ENCODE results near the gene OR52E1.
A peak's percentile ranks its signal among the peaks of the same experiment; 100 is the strongest.
"Not testable (repeated sequence)": the region's sequence is repeated elsewhere in the genome, so short reads cannot be mapped to it uniquely, and the experiment has no call there.

The OR52E1 gene

GRCh38 chr11:5069272-5069671, at the start of gene OR52E1:
OR52E1 (plus strand) TSS chr11:5069572.
- FAIRE-seq (no peak), DNase-seq (ENCODE audit: insufficient read length, low spot score) (no peak)
- TF ChIP-seq POLR2A (IDR thresholded peaks at IDR 0.05; ENCODE audit: low read depth, low read length): no peak

DNA sequence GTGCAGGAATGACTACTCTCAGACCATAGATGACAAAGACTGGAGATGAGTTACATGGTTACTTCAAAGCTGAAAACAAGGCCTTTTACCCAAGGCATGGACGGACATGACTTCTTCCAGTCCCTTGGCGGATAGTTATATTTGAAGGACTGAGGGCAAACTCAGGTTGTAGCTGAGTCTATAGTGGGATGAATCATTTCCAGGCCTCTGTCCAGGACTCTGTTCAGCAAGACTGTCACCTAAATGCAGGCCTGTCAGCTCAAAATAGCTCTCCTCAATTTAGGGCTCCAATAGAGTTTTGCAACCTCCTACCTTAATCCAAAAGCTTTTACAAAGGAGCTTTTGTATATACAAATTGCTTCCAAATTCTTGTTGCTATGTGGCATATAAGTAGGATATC, 47.4 kb upstream of the OR52E1 start:
- TF ChIP-seq POLR2A (IDR thresholded peaks at IDR 0.05; ENCODE audit: low read depth, low read length): no peak
- no peak for FAIRE-seq
- DNase-seq (ENCODE audit: insufficient read length, low spot score): no peak

DNA sequence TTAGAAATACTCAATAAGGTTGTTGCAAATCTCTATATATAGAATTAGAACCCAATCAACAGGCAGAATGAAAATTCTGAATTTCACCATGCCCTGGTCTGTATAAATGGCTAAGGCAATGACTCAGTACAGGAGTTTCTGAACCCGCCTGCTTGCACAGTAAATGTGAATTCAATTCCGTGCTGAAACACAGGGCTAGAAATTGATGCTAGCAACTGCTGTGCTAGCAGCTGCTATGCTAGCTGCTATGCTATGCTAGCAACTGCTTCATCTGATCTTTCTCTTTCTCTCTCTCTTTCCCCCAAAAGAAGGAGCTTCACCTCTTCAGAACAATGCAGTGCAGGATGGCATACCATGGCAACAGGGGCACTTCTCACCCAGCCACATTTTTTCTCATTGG, 32.7 kb upstream of the OR52E1 start:
- no peak for DNase-seq (ENCODE audit: insufficient read length, low spot score)

GRCh38 chr11:5037926-5038325, 31.4 kb upstream of the OR52E1 start:
- FAIRE-seq (no peak), DNase-seq (ENCODE audit: insufficient read length, low spot score) (no peak)
- TF ChIP-seq POLR2A (IDR thresholded peaks at IDR 0.05; ENCODE audit: low read depth, low read length): no peak

More for the DNA sequence above, 32.7 kb upstream of the OR52E1 start:
- no peak for FAIRE-seq
- TF ChIP-seq POLR2A (IDR thresholded peaks at IDR 0.05; ENCODE audit: low read depth, low read length): no peak

DNA sequence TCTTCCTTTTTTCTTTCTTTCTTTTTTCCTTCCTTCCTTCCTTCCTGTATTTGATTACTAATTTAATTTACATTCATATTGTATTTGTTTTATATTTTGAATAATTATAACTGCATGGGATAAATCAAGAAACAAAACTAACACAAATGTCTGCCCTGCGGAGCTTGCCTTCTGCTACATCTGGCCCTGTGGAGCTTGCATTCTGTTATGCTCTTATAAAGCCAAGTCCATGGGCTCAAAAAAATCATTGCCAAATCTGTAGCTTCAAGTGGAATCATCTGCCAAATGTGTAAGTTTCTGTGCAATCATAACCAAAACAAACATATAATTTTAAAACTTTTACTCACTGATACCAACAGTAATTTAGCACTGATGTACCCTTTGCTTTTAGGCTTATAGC, 31.0 kb upstream of the OR52E1 start:
- no peak for DNase-seq (ENCODE audit: insufficient read length, low spot score)
- FAIRE-seq: no peak
- TF ChIP-seq POLR2A (IDR thresholded peaks at IDR 0.05; ENCODE audit: low read depth, low read length): no peak

DNA sequence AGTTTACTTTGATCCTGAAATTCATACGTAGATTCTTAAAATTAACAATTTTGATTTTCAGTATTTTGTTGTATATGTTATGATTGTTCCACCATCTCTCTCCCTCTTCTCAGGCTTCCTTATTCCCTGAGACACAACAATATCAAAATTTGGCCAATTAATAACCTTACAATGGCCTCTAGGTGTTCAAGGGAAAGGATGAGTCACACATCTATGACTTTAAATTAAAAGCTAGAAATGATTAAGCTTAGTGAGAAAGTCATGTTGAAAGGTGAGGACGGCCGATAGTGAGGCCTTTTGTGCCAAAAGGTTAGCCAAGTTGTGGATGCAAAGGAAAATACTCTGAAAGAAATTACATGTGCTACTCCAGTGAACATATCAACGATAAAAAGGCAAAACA, 28.5 kb upstream of the OR52E1 start:
- FAIRE-seq (no peak), DNase-seq (ENCODE audit: insufficient read length, low spot score) (no peak)
- no peak for TF ChIP-seq POLR2A (IDR thresholded peaks at IDR 0.05; ENCODE audit: low read depth, low read length)

GRCh38 chr11:5042091-5042490, 27.3 kb upstream of the OR52E1 start:
- DNase-seq (ENCODE audit: insufficient read length, low spot score) (no peak), FAIRE-seq (no peak)

GRCh38 chr11:5043380-5043779, 26.0 kb upstream of the OR52E1 start:
- no peak for DNase-seq (ENCODE audit: insufficient read length, low spot score)
- no peak for TF ChIP-seq POLR2A (IDR thresholded peaks at IDR 0.05; ENCODE audit: low read depth, low read length)
- FAIRE-seq: peak; percentile 20

More at GRCh38 chr11:5042091-5042490, 27.3 kb upstream of the OR52E1 start:
- no peak for TF ChIP-seq POLR2A (IDR thresholded peaks at IDR 0.05; ENCODE audit: low read depth, low read length)

DNA sequence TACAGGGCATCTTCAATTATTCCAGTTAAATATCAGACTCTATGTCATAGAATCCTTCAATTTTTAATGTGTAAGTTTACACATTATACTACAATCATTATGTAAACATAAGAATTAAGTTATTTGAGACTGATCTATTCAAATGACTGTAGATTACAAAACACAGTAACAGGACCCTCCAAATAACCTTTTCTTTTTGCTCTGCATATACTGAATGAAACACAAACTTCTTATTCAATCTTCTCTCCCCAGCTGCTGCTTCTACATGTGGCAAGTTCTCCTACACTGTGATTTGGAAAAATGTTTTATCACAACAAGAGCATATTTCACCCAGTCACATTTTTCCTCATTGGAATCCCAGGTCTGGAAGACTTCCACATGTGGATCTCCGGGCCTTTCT, 23.1 kb upstream of the OR52E1 start, which contains the start of gene OR52J3:
Gene OR52J3 (plus strand): TSS at position 301 of the 400 bp plus-strand sequence. CDS start 0 bp downstream, at position 301.
- FAIRE-seq (no peak), DNase-seq (ENCODE audit: insufficient read length, low spot score) (no peak)
- no peak for TF ChIP-seq POLR2A (IDR thresholded peaks at IDR 0.05; ENCODE audit: low read depth, low read length)

GRCh38 chr11:5046754-5047330, 22.5 kb upstream of the OR52E1 start:
- no peak for TF ChIP-seq POLR2A (IDR thresholded peaks at IDR 0.05; ENCODE audit: low read depth, low read length)
- DNase-seq (ENCODE audit: insufficient read length, low spot score) (no peak), FAIRE-seq (no peak)

GRCh38 chr11:5058679-5059078, 10.7 kb upstream of the OR52E1 start:
- DNase-seq (ENCODE audit: insufficient read length, low spot score); FAIRE-seq: not testable (repeated sequence)

DNA sequence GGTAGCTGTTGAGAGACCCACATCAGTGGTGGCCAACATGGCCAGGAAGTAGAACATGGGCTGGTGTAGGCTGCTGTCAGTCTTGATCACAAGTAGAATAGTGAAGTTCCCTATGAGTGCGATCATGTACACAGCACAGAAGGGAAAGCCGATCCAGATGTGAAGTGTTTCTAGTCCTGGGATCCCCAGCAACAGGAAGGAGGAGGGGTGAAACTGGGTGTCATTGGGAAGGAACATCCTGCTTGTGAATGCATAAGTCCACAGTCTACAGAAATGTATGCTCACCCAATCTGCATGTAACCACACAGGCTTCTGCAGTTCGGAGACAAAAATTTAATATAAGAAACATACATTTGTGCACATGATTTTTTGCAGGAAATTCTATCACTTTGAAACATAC, 10.0 kb upstream of the OR52E1 start, which contains the start of gene OR52E2:
Gene OR52E2 (minus strand): TSS at position 237 of the 400 bp plus-strand sequence. CDS start 0 bp downstream, at position 237.
- FAIRE-seq (no peak), DNase-seq (ENCODE audit: insufficient read length, low spot score) (no peak)
- TF ChIP-seq POLR2A (IDR thresholded peaks at IDR 0.05; ENCODE audit: low read depth, low read length): no peak

- no peak for DNase-seq (ENCODE audit: insufficient read length, low spot score)
- TF ChIP-seq POLR2A (IDR thresholded peaks at IDR 0.05; ENCODE audit: low read depth, low read length): no peak
- no peak for FAIRE-seq
Measured at GRCh38 chr11:5065027-5065426, 4.3 kb upstream of the OR52E1 start.

DNA sequence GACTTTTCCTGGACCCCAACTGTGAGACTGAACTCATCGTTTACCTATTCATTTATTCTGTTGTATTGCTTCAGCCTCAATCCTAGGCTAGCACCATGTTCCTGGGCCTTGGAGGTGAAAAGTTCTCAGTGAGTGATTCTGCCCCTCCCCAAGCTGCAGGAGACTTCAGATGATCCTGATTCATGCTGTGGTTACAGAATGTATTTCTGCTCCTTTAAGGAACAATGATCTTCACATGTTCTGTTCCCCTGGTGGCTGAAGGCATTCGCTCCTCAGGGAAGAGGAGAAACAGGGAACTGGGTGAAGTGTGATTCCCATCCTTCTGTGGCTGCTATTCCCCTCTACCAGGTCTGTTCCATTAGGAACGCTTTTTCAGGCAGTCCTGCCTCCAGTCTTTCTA, 2.4 kb downstream of the OR52E1 start:
- FAIRE-seq: no peak
- no peak for DNase-seq (ENCODE audit: insufficient read length, low spot score)
- no peak for TF ChIP-seq POLR2A (IDR thresholded peaks at IDR 0.05; ENCODE audit: low read depth, low read length)

- no peak for FAIRE-seq
- no peak for TF ChIP-seq POLR2A (IDR thresholded peaks at IDR 0.05; ENCODE audit: low read depth, low read length)
- no peak for DNase-seq (ENCODE audit: insufficient read length, low spot score)
Measured at GRCh38 chr11:5081405-5081804, 12.0 kb downstream of the OR52E1 start.

DNA sequence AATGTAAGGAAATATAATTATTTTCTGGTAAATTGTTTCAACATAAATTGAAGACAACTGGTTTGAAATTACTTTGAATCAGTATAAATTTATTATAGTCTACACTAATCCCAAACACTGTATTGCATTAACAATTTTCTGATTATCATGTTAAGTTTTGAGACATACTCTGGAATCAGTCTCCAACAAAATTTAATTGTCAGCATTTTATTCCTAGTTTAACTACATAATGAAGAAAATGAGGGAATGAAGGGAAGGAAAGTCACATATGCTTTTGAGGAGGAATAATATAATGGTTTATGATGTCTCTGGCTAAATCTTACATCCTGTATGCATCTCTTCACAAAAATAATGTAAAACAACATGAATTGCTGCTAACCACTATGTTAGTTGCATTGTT, 14.2 kb downstream of the OR52E1 start:
- DNase-seq (ENCODE audit: insufficient read length, low spot score) (no peak), FAIRE-seq (no peak)
- no peak for TF ChIP-seq POLR2A (IDR thresholded peaks at IDR 0.05; ENCODE audit: low read depth, low read length)

Measured in H54 (cell line).